T-cell (primary cell): ENCODE data around the gene ARPC5L. TPM values are rescaled to one million over a fixed set of nuclear protein-coding genes. Genes with fewer than 3 reads are reported as not detected.
"Not testable (repeated sequence)": the region's sequence is repeated elsewhere in the genome, so short reads cannot be mapped to it uniquely, and the experiment has no call there.

Experiments used
- ATAC-seq, 4 experiments: fragments of 200-7000 bp in 3 of 4; fragments of 150-1000 bp in 1 of 4; cut with Tn5 transposase; replicated peaks in 1 of 4; 1 replicate in 3 of 4; 2 replicates in 1 of 4; pipeline ENCODE4 v1.10.0; 2021; ENCODE audit warnings: moderate library complexity in 3 of 4, mild to moderate bottlenecking in 2 of 4, moderate number of reproducible peaks in 1 of 4
- CTCF ChIA-PET, 2 donors: fragments of 300-600 bp; sonication (Branson Sonifier 250); formaldehyde crosslinking; loops; one replicate each; lab custom pipeline; 2022; ENCODE audit warnings: antibody characterized with exemption in 2 of 2; lab: Charles Lee
- POLR2A ChIA-PET, 2 donors: fragments of 300-600 bp; sonication (Branson Sonifier 250); formaldehyde crosslinking; loops; one replicate each; lab custom pipeline; 2022; ENCODE audit warnings: antibody characterized with exemption in 2 of 2; lab: Charles Lee
- DNase-seq, 35 experiments: peaks; one replicate each; pipeline versions ENCODE4 v3.0.0 to v3.0.0-alpha.2; 2013 to 2023
- H3K27ac ChIP-seq: one replicate; pipeline ENCODE4 v1.5.1; 2013; ENCODE audit warnings: low read length
- H3K27me3 ChIP-seq, 2 experiments: replicated peaks in 1 of 2; 1 replicate in 1 of 2; 2 replicates in 1 of 2; pipeline versions ENCODE4 v1.6.1 to v1.7.0; 2013; ENCODE audit warnings: low read length in 1 of 2, mixed read lengths in 1 of 2; ENCODE audit not compliant: control insufficient read depth in 2 of 2, insufficient read depth in 2 of 2; ENCODE audit errors: extremely low read depth in 1 of 2
- H3K36me3 ChIP-seq, 2 donors: 1 replicate in 1 of 2; 2 replicates in 1 of 2; pipeline versions ENCODE4 v1.6.1 to v1.7.0; 2013; ENCODE audit warnings: low read length in 1 of 2; ENCODE audit not compliant: control insufficient read depth in 2 of 2, insufficient read depth in 1 of 2; ENCODE audit errors: extremely low read depth in 1 of 2
- H3K4me1 ChIP-seq, 2 experiments: 1 replicate in 1 of 2; 2 replicates in 1 of 2; pipeline versions ENCODE4 v1.6.1 to v1.7.0; 2013; ENCODE audit warnings: low read length in 2 of 2, mixed read lengths in 1 of 2; ENCODE audit not compliant: insufficient read depth in 2 of 2, control insufficient read depth in 1 of 2; ENCODE audit errors: extremely low read depth in 1 of 2
- H3K4me3 ChIP-seq, 2 donors: 1 replicate in 1 of 2; 2 replicates in 1 of 2; pipeline versions ENCODE4 v1.5.1 to v1.7.0; 2013; ENCODE audit warnings: mild to moderate bottlenecking in 2 of 2, low read length in 1 of 2, moderate library complexity in 1 of 2; ENCODE audit not compliant: control insufficient read depth in 1 of 2; ENCODE audit errors: extremely low read depth in 1 of 2
- H3K9me3 ChIP-seq: 2 replicates; pipeline ENCODE4 v1.7.0; 2013
- H3K27ac Mint-ChIP-seq, 2 donors: one replicate each; pipeline ENCODE4 v1.8.0; 2020 to 2021; ENCODE audit warnings: mild to moderate bottlenecking in 2 of 2, mixed read lengths in 2 of 2
- H3K27me3 Mint-ChIP-seq, 2 donors: one replicate each; pipeline ENCODE4 v1.8.0; 2021 to 2022; ENCODE audit warnings: mixed read lengths in 2 of 2
- H3K36me3 Mint-ChIP-seq: one replicate; pipeline ENCODE4 v1.8.0; 2021; ENCODE audit warnings: mixed read lengths
- H3K4me1 Mint-ChIP-seq, 3 donors: one replicate each; pipeline ENCODE4 v1.8.0; 2020 to 2022; ENCODE audit warnings: mixed read lengths in 3 of 3, mild to moderate bottlenecking in 1 of 3
- H3K4me3 Mint-ChIP-seq, 3 donors: one replicate each; pipeline ENCODE4 v1.8.0; 2020 to 2022; ENCODE audit warnings: mild to moderate bottlenecking in 3 of 3, mixed read lengths in 3 of 3, moderate library complexity in 3 of 3
- H3K9me3 Mint-ChIP-seq, 3 donors: one replicate each; pipeline ENCODE4 v1.8.0; 2020 to 2022; ENCODE audit warnings: mixed read lengths in 3 of 3
- WGBS: methylation state at CpG from one replicate; pipeline ENCODE4 v1.1.5; 2013; ENCODE audit warnings: missing lambda C conversion rate; ENCODE audit not compliant: insufficient coverage; 5-methylcytosine and 5-hydroxymethylcytosine counted together
- total RNA-seq, 35 experiments: library from RNA in 6 of 35; stranded (reverse) in 6 of 35; fragments of 120-200 nt in 1 of 35; gene quantifications; one replicate each; pipeline versions ENCODE4 v1.2.1 to v1.2.4 and lab custom pipeline; 2013 to 2026

Gene ARPC5L
- total RNA-seq, 5 donors from 2014 or later (not counting 1 experiment from before 2014, with no cell fraction given), result 29.1 to 55.3 (median 35.9) TPM

GRCh38 chr9:124831642-124832364, 30.1 kb upstream of the ARPC5L start:
- Mint-ChIP-seq H3K4me1 (peaks cover 0 to 5% (median 0%) of the 10 kb centered on the region in 3 donors), H3K9me3 (no peaks in the 10 kb centered on the region), H3K36me3 (no peaks in the 10 kb centered on the region), H3K27me3 (peaks cover 12 to 13% of the 10 kb centered on the region in 2 donors), H3K27ac (no peak overlapping the region), H3K4me3 (no peak overlapping the region)
- ChIA-PET POLR2A (interaction anchor here in 1 of 2 donors (0.5 kb wide), 1 partner anchor 16 kb away, joined by 3 read pairs; no protein-coding TSS in a partner anchor), CTCF (interaction anchor here in 1 of 2 donors (0.7 kb wide), 1 partner anchor 116 kb away, joined by 4 read pairs; no protein-coding TSS in a partner anchor)
- DNase-seq (no peak), ATAC-seq (no peak)
- WGBS, result 82% methylated on average over 6 of the region's 9 CpGs
- H3K27ac ChIP-seq, result no peak overlapping the region
- peaks cover 0 to 20% of the 10 kb centered on the region in 2 experiments for H3K27me3 ChIP-seq
- H3K36me3 ChIP-seq, result no peaks in the 10 kb centered on the region
- H3K4me1 ChIP-seq, result no peaks in the 10 kb centered on the region
- H3K4me3 ChIP-seq, result no peak overlapping the region
- no peaks in the 10 kb centered on the region for H3K9me3 ChIP-seq

- Mint-ChIP-seq H3K36me3 (no peaks in the 10 kb centered on the region), H3K9me3 (no peaks in the 10 kb centered on the region), H3K4me3 (no peak overlapping the region), H3K4me1 (no peaks in the 10 kb centered on the region), H3K27ac (no peak overlapping the region), H3K27me3 (peaks cover 28 to 29% of the 10 kb centered on the region in 2 donors)
- no peaks in the 10 kb centered on the region for H3K36me3 ChIP-seq
- no peaks in the 10 kb centered on the region for H3K4me1 ChIP-seq
- H3K27me3 ChIP-seq, result peaks cover 0 to 30% of the 10 kb centered on the region in 2 experiments
- H3K9me3 ChIP-seq, result no peaks in the 10 kb centered on the region
- ChIA-PET POLR2A (no interaction called here), CTCF (interaction anchor here in 1 of 2 donors (0.6 kb wide), 1 partner anchor 11 kb away, joined by 4 read pairs; no protein-coding TSS in a partner anchor)
- no peak for ATAC-seq
- 75% methylated on average over 5 of the region's 7 CpGs for WGBS
- DNase-seq, result no peak
- H3K4me3 ChIP-seq, result no peak overlapping the region
- no peak overlapping the region for H3K27ac ChIP-seq
These were observed 27.3 kb upstream of the ARPC5L start for GRCh38 chr9:124834591-124834990.

GRCh38 chr9:124835026-124835557, 26.8 kb upstream of the ARPC5L start:
- POLR2A ChIA-PET, result no interaction called here
- no peak for DNase-seq

GRCh38 chr9:124838132-124838531, 23.8 kb upstream of the ARPC5L start:
- DNase-seq, H3K4me3 ChIP-seq, H3K27ac Mint-ChIP-seq, H3K4me1 ChIP-seq, ATAC-seq, H3K4me1 Mint-ChIP-seq, H3K36me3 Mint-ChIP-seq, H3K9me3 ChIP-seq, POLR2A ChIA-PET, H3K36me3 ChIP-seq, H3K9me3 Mint-ChIP-seq, H3K4me3 Mint-ChIP-seq, H3K27ac ChIP-seq: not testable (repeated sequence)
- peaks cover 0 to 37% of the 10 kb centered on the region in 2 experiments for H3K27me3 ChIP-seq
- CTCF ChIA-PET, result interaction anchor here in 1 of 2 donors (1.0 kb wide), 1 partner anchor 56 kb away, joined by 3 read pairs; no protein-coding TSS in a partner anchor
- H3K27me3 Mint-ChIP-seq, result peaks cover 21 to 26% of the 10 kb centered on the region in 2 donors
- no CpG with 5 or more reads among the region's 5 CpGs for WGBS

More at GRCh38 chr9:124835026-124835557, 26.8 kb upstream of the ARPC5L start:
- CTCF ChIA-PET, result interaction anchor here (0.6 to 0.7 kb wide), 2 partner anchors 11 to 312 kb away, joined by 3 to 4 read pairs; no protein-coding TSS in a partner anchor
- ATAC-seq, result no peak
- Mint-ChIP-seq H3K27me3 (peaks cover 28 to 31% of the 10 kb centered on the region in 2 donors), H3K9me3 (no peaks in the 10 kb centered on the region), H3K4me1 (no peaks in the 10 kb centered on the region), H3K27ac (no peak overlapping the region), H3K36me3 (no peaks in the 10 kb centered on the region), H3K4me3 (no peak overlapping the region)
- WGBS, result 79% methylated on average over 9 of the region's 13 CpGs
- no peaks in the 10 kb centered on the region for H3K36me3 ChIP-seq
- H3K27ac ChIP-seq, result no peak overlapping the region
- peaks cover 0 to 35% of the 10 kb centered on the region in 2 experiments for H3K27me3 ChIP-seq
- no peaks in the 10 kb centered on the region for H3K4me1 ChIP-seq
- no peaks in the 10 kb centered on the region for H3K9me3 ChIP-seq
- H3K4me3 ChIP-seq, result no peak overlapping the region

GRCh38 chr9:124838567-124839275, 23.2 kb upstream of the ARPC5L start:
- peaks cover 21 to 26% of the 10 kb centered on the region in 2 donors for H3K27me3 Mint-ChIP-seq
- H3K36me3 Mint-ChIP-seq, H3K9me3 ChIP-seq, H3K36me3 ChIP-seq, H3K27ac Mint-ChIP-seq, H3K4me3 Mint-ChIP-seq, POLR2A ChIA-PET, H3K27ac ChIP-seq, H3K4me1 ChIP-seq, H3K9me3 Mint-ChIP-seq, H3K4me3 ChIP-seq, ATAC-seq, DNase-seq, H3K4me1 Mint-ChIP-seq: not testable (repeated sequence)
- H3K27me3 ChIP-seq, result peaks cover 0 to 41% of the 10 kb centered on the region in 2 experiments
- CTCF ChIA-PET, result interaction anchor here in 1 of 2 donors (1.0 kb wide), 1 partner anchor 56 kb away, joined by 3 read pairs; no protein-coding TSS in a partner anchor
- 45% methylated on average over 21 of the region's 52 CpGs for WGBS
